ENCODE results near the gene TMEM223. TPM values are rescaled to one million over a fixed set of nuclear protein-coding genes. Genes with fewer than 3 reads are reported as not detected.
"Not testable (repeated sequence)": the region's sequence is repeated elsewhere in the genome, so short reads cannot be mapped to it uniquely, and the experiment has no call there.

The TMEM223 gene
- polyA plus RNA-seq, 4 donors: 15.7 to 31.6 (median 17.5) TPM

GRCh38 chr11:62753736-62754603, 37.8 kb downstream of the TMEM223 start, which contains the start of gene ZBTB3:
Gene ZBTB3, minus strand, starts transcription at chr11:62754160. Its CDS starts 496 bp downstream, at chr11:62753664.
- Histone ChIP-seq H3K4me3 (ENCODE audit: low read depth in 1 of 3, low read length in 3 of 3) (peak within 1 kb of the TSS in 2 of 3 donors; percentile 58 to 77), H3K9me3 (ENCODE audit: control insufficient read depth in 2 of 2, insufficient read depth in 1 of 2, low read depth in 1 of 2, low read length in 1 of 2) (no peaks in the 10 kb centered on the region), H3K27me3 (ENCODE audit: control insufficient read depth in 3 of 3, insufficient read depth in 3 of 3, low read length in 3 of 3) (no peaks in the 10 kb centered on the region), H3K27ac (ENCODE audit: low read depth in 1 of 3, low read length in 2 of 3) (peak within 1 kb of the TSS; percentile 66 to 98 (median 94)), H3K36me3 (ENCODE audit: control insufficient read depth in 3 of 3, insufficient read depth in 2 of 3, low read depth in 1 of 3, low read length in 3 of 3) (peaks cover 1 to 24% (median 2%) of the 10 kb centered on the region in 3 donors), H3K4me1 (ENCODE audit: control insufficient read depth in 3 of 3, insufficient read depth in 2 of 3, low read depth in 1 of 3, low read length in 2 of 3) (peaks cover 0 to 10% (median 7%) of the 10 kb centered on the region in 3 donors)
- no peak for FAIRE-seq
- WGBS, 3 donors: 0 to 1% (median 1%) methylated on average over 47 of the region's 47 CpGs
- peak; percentile 99 to 100 for DNase-seq

GRCh38 chr11:62752994-62753735, 38.6 kb downstream of the TMEM223 start:
- H3K27me3 ChIP-seq (ENCODE audit: control insufficient read depth in 3 of 3, insufficient read depth in 3 of 3, low read length in 3 of 3): no peaks in the 10 kb centered on the region
- DNase-seq (no peak), FAIRE-seq (no peak)
- H3K4me3 ChIP-seq (ENCODE audit: low read depth in 1 of 3, low read length in 3 of 3): peak overlapping the region in 2 of 3 donors; percentile 58 to 77
- no peaks in the 10 kb centered on the region for H3K9me3 ChIP-seq (ENCODE audit: control insufficient read depth in 2 of 2, insufficient read depth in 1 of 2, low read depth in 1 of 2, low read length in 1 of 2)
- H3K4me1 ChIP-seq (ENCODE audit: control insufficient read depth in 3 of 3, insufficient read depth in 2 of 3, low read depth in 1 of 3, low read length in 2 of 3): peaks cover 0 to 10% (median 7%) of the 10 kb centered on the region in 3 donors
- H3K27ac ChIP-seq (ENCODE audit: low read depth in 1 of 3, low read length in 2 of 3): peak overlapping the region; percentile 32 to 98 (median 94)
- peaks cover 2 to 26% (median 3%) of the 10 kb centered on the region in 3 donors for H3K36me3 ChIP-seq (ENCODE audit: control insufficient read depth in 3 of 3, insufficient read depth in 2 of 3, low read depth in 1 of 3, low read length in 3 of 3)
- WGBS, 3 donors: 37 to 71% (median 55%) methylated on average over 14 to 15 of the region's 15 CpGs

GRCh38 chr11:62752177-62752785, 39.5 kb downstream of the TMEM223 start:
- FAIRE-seq (no peak), DNase-seq (no peak)
- H3K36me3 ChIP-seq (ENCODE audit: control insufficient read depth in 3 of 3, insufficient read depth in 2 of 3, low read depth in 1 of 3, low read length in 3 of 3): peaks cover 2 to 29% (median 3%) of the 10 kb centered on the region in 3 donors
- WGBS, 3 donors: 93 to 96% (median 96%) methylated on average over 14 of the region's 14 CpGs
- H3K4me3 ChIP-seq (ENCODE audit: low read depth in 1 of 3, low read length in 3 of 3): no peak overlapping the region
- no peak overlapping the region for H3K27ac ChIP-seq (ENCODE audit: low read depth in 1 of 3, low read length in 2 of 3)
- no peaks in the 10 kb centered on the region for H3K27me3 ChIP-seq (ENCODE audit: control insufficient read depth in 3 of 3, insufficient read depth in 3 of 3, low read length in 3 of 3)
- no peaks in the 10 kb centered on the region for H3K9me3 ChIP-seq (ENCODE audit: control insufficient read depth in 2 of 2, insufficient read depth in 1 of 2, low read depth in 1 of 2, low read length in 1 of 2)
- peaks cover 0 to 10% (median 7%) of the 10 kb centered on the region in 3 donors for H3K4me1 ChIP-seq (ENCODE audit: control insufficient read depth in 3 of 3, insufficient read depth in 2 of 3, low read depth in 1 of 3, low read length in 2 of 3)

GRCh38 chr11:62749931-62750330, 41.9 kb downstream of the TMEM223 start:
- Histone ChIP-seq H3K36me3 (ENCODE audit: control insufficient read depth in 3 of 3, insufficient read depth in 2 of 3, low read depth in 1 of 3, low read length in 3 of 3) (peaks cover 2 to 29% (median 3%) of the 10 kb centered on the region in 3 donors), H3K4me1 (ENCODE audit: control insufficient read depth in 3 of 3, insufficient read depth in 2 of 3, low read depth in 1 of 3, low read length in 2 of 3) (peaks cover 0 to 10% (median 7%) of the 10 kb centered on the region in 3 donors)
- not testable (repeated sequence) for H3K27ac ChIP-seq (ENCODE audit: low read depth in 1 of 3, low read length in 2 of 3); H3K4me3 ChIP-seq (ENCODE audit: low read depth in 1 of 3, low read length in 3 of 3); H3K27me3 ChIP-seq (ENCODE audit: control insufficient read depth in 3 of 3, insufficient read depth in 3 of 3, low read length in 3 of 3); DNase-seq; FAIRE-seq; H3K9me3 ChIP-seq (ENCODE audit: control insufficient read depth in 2 of 2, insufficient read depth in 1 of 2, low read depth in 1 of 2, low read length in 1 of 2)
- WGBS, 3 donors: 94 to 98% (median 98%) methylated on average over 5 of the region's 5 CpGs

GRCh38 chr11:62747475-62748160, 44.2 kb downstream of the TMEM223 start:
- no peak for DNase-seq
- Histone ChIP-seq H3K27ac (ENCODE audit: low read depth in 1 of 3, low read length in 2 of 3) (no peak overlapping the region), H3K27me3 (ENCODE audit: control insufficient read depth in 3 of 3, insufficient read depth in 3 of 3, low read length in 3 of 3) (no peaks in the 10 kb centered on the region), H3K4me1 (ENCODE audit: control insufficient read depth in 3 of 3, insufficient read depth in 2 of 3, low read depth in 1 of 3, low read length in 2 of 3) (peaks cover 0 to under 1% (median 0%) of the 10 kb centered on the region in 3 donors), H3K4me3 (ENCODE audit: low read depth in 1 of 3, low read length in 3 of 3) (no peak overlapping the region), H3K36me3 (ENCODE audit: control insufficient read depth in 3 of 3, insufficient read depth in 2 of 3, low read depth in 1 of 3, low read length in 3 of 3) (peaks cover 2 to 23% (median 3%) of the 10 kb centered on the region in 3 donors), H3K9me3 (ENCODE audit: control insufficient read depth in 2 of 2, insufficient read depth in 1 of 2, low read depth in 1 of 2, low read length in 1 of 2) (no peaks in the 10 kb centered on the region)
- WGBS, 3 donors: 76 to 84% (median 81%) methylated on average over 9 of the region's 9 CpGs
- FAIRE-seq: no peak

Other genes with a start within 250 kb of the TMEM223 start
- 100 to 1,000 TPM in 1 of 4 donors, 10 to 100 TPM in 3; 72.1 to 110 (median 86.8) TPM for gene AHNAK, start 245.2 kb downstream of the TMEM223 start, polyA plus RNA-seq
- gene EEF1G, start 218.1 kb downstream of the TMEM223 start, polyA plus RNA-seq: 1,000 to 10,000 TPM; 1,124 to 2,500 (median 2,087) TPM
- 10 to 100 TPM in 3 of 4 donors, 1 to 10 TPM in 1; 7.8 to 20.1 (median 16.6) TPM for gene TUT1, start 200.5 kb downstream of the TMEM223 start, polyA plus RNA-seq
- gene MTA2, start 190.1 kb downstream of the TMEM223 start, polyA plus RNA-seq: 10 to 100 TPM; 40.5 to 64.7 (median 43.0) TPM
- 10 to 100 TPM; 21.2 to 46.2 (median 35.5) TPM for gene EML3, start 179.2 kb downstream of the TMEM223 start, polyA plus RNA-seq
- gene ROM1, start 178.7 kb downstream of the TMEM223 start, polyA plus RNA-seq: 1 to 10 TPM in 3 of 4 donors, under 1 TPM in 1; 0.54 to 8.4 (median 3.6) TPM
- 10 to 100 TPM; 16.3 to 39.3 (median 30.1) TPM for gene B3GAT3, start 170.0 kb downstream of the TMEM223 start, polyA plus RNA-seq
- 100 to 1,000 TPM in 2 of 4 donors, 10 to 100 TPM in 2; 38.6 to 310 (median 103) TPM for gene GANAB, start 145.4 kb downstream of the TMEM223 start, polyA plus RNA-seq
- 10 to 100 TPM in 2 of 4 donors, 1 to 10 TPM in 2; 7.3 to 17.0 (median 10.1) TPM for gene INTS5, start 138.7 kb downstream of the TMEM223 start, polyA plus RNA-seq
- gene C11orf98, start 126.8 kb downstream of the TMEM223 start, polyA plus RNA-seq: 100 to 1,000 TPM in 3 of 4 donors, 10 to 100 TPM in 1; 56.7 to 156 (median 135) TPM
- gene CSKMT, start 126.7 kb downstream of the TMEM223 start, polyA plus RNA-seq: 10 to 100 TPM in 2 of 4 donors, 1 to 10 TPM in 2; 7.0 to 18.6 (median 12.1) TPM
- gene UQCC3, start 120.3 kb downstream of the TMEM223 start, polyA plus RNA-seq: 10 to 100 TPM; 11.4 to 34.9 (median 23.4) TPM
- gene LBHD1, start 119.7 kb downstream of the TMEM223 start, polyA plus RNA-seq: 1 to 10 TPM; 2.2 to 7.3 (median 6.3) TPM
- 100 to 1,000 TPM; 142 to 224 (median 161) TPM for gene UBXN1, start 112.9 kb downstream of the TMEM223 start, polyA plus RNA-seq
- gene LRRN4CL, start 102.5 kb downstream of the TMEM223 start, polyA plus RNA-seq: 1 to 10 TPM in 1 of 4 donors, under 1 TPM in 2, not detected in 1; 0.27 to 5.5 (median 0.55) TPM
- 10 to 100 TPM; 31.2 to 69.7 (median 50.4) TPM for gene BSCL2, start 84.6 kb downstream of the TMEM223 start, polyA plus RNA-seq
- gene GNG3, start 84.3 kb downstream of the TMEM223 start, polyA plus RNA-seq: 1 to 10 TPM in 1 of 4 donors, under 1 TPM in 1, not detected in 2; 0.75 to 9.0 TPM
- gene HNRNPUL2, start 64.5 kb downstream of the TMEM223 start, polyA plus RNA-seq: 10 to 100 TPM; 38.6 to 67.9 (median 44.1) TPM
- 10 to 100 TPM; 13.5 to 36.9 (median 31.4) TPM for gene TTC9C, start 63.5 kb downstream of the TMEM223 start, polyA plus RNA-seq
- 1 to 10 TPM in 3 of 4 donors, under 1 TPM in 1; 0.27 to 7.3 (median 4.5) TPM for gene ZBTB3, start 37.8 kb downstream of the TMEM223 start, polyA plus RNA-seq
- gene POLR2G, start 30.4 kb downstream of the TMEM223 start, polyA plus RNA-seq: 100 to 1,000 TPM in 1 of 4 donors, 10 to 100 TPM in 3; 67.5 to 130 (median 85.6) TPM
- 10 to 100 TPM; 13.5 to 28.5 (median 16.7) TPM for gene TAF6L, start 20.6 kb downstream of the TMEM223 start, polyA plus RNA-seq
- gene TMEM179B, start 4.6 kb downstream of the TMEM223 start, polyA plus RNA-seq: 10 to 100 TPM; 46.7 to 79.3 (median 59.2) TPM
- gene NXF1, start 13.4 kb upstream of the TMEM223 start, polyA plus RNA-seq: 100 to 1,000 TPM in 2 of 4 donors, 10 to 100 TPM in 2; 48.2 to 188 (median 105) TPM
- 10 to 100 TPM; 22.6 to 43.4 (median 31.7) TPM for gene STX5, start 40.0 kb upstream of the TMEM223 start, polyA plus RNA-seq
- gene TEX54, start 40.8 kb upstream of the TMEM223 start, polyA plus RNA-seq: under 1 TPM in 1 of 4 donors, not detected in 3; 0.83 TPM
- gene WDR74, start 47.6 kb upstream of the TMEM223 start, polyA plus RNA-seq: 10 to 100 TPM; 30.3 to 47.5 (median 35.6) TPM
- 100 to 1,000 TPM; 124 to 200 (median 175) TPM for gene SLC3A2, start 88.9 kb upstream of the TMEM223 start, polyA plus RNA-seq
- 1 to 10 TPM in 1 of 4 donors, under 1 TPM in 1, not detected in 2; 0.65 to 1.1 TPM for gene CHRM1, start 129.4 kb upstream of the TMEM223 start, polyA plus RNA-seq
- gene SLC22A6, start 193.0 kb upstream of the TMEM223 start, polyA plus RNA-seq: not detected
- under 1 TPM in 1 of 4 donors, not detected in 3; 0.09 TPM for gene SLC22A8, start 223.8 kb upstream of the TMEM223 start, polyA plus RNA-seq